HUES48 (cell line): Measurements from ENCODE around the gene IBA57.
"Not testable (repeated sequence)": the region's sequence is repeated elsewhere in the genome, so short reads cannot be mapped to it uniquely, and the experiment has no call there.

Experiments
- H3K27ac ChIP-seq: one replicate; pipeline ENCODE4 v1.7.0; 2013; ENCODE audit warnings: low read depth, low read length, inconsistent platforms
- H3K27me3 ChIP-seq: 2 replicates; pipeline ENCODE4 v1.6.1; 2013; ENCODE audit warnings: mild to moderate bottlenecking, low read length; ENCODE audit not compliant: control insufficient read depth, insufficient read depth
- H3K36me3 ChIP-seq: 2 replicates; pipeline ENCODE4 v1.6.1; 2013; ENCODE audit warnings: low read length; ENCODE audit not compliant: control insufficient read depth, insufficient read depth
- H3K4me1 ChIP-seq: 2 replicates; pipeline ENCODE4 v1.6.1; 2013; ENCODE audit warnings: mild to moderate bottlenecking, low read length; ENCODE audit not compliant: control insufficient read depth, insufficient read depth
- H3K4me3 ChIP-seq: 2 replicates; pipeline ENCODE4 v1.5.1; 2013; ENCODE audit warnings: mild to moderate bottlenecking, low read depth, low read length
- H3K9ac ChIP-seq: 2 replicates; pipeline ENCODE4 v1.6.1; 2013; ENCODE audit warnings: mild to moderate bottlenecking, low read depth, low read length, moderate library complexity
- H3K9me3 ChIP-seq: 2 replicates; pipeline ENCODE4 v1.6.1; 2013; ENCODE audit warnings: low read length; ENCODE audit not compliant: control insufficient read depth, insufficient read depth

Gene IBA57

DNA sequence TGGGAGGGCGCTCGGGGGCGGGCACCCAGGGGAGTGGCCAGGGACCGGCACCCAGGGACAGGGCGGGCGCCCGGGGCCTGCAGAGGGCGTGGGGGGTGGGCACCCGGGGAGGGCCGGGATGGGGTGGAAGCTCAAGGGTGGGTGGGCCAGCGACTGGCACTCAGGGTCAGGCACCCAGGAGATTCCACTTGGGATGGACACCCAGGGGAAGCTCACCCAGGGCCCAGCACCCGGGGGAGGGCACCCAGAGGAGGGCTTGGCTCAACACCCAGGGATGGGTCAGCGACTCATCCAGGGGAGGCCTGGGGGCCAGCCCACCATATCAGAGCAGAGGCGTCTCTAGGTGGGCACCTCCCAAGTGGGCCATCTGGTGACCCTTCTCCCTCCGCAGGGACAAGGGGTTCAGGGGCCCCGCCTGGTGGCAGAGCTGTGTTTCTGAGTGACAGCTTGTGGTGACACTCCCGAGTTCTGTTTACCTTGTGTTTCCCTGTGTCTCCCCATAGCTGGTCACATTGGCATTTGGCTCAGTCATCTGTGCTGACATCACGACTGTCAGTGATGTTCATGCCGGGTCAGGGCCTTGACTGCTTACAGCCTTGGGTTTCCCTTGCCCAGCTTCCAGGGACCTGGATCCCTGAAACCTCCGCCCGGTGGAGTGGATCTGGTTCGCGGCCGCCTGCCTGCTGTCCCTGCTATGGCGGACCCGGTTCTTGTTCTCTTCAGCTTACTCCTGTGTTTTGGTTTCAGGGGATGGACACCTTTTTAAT is 749 bp downstream of the IBA57 start:
- Histone ChIP-seq H3K36me3 (no peaks in the 10 kb centered on the region), H3K4me3 (peak overlapping the region; percentile 66), H3K27me3 (0 out of 2 replicates have a peak, but pooled peaks cover 2% of the 10 kb centered on the region), H3K9me3 (no peaks in the 10 kb centered on the region), H3K4me1 (peaks cover 11% of the 10 kb centered on the region; the same call in 1 of the 2 replicates), H3K9ac (peak overlapping the region; percentile 16), H3K27ac (peak overlapping the region; percentile 100)

DNA sequence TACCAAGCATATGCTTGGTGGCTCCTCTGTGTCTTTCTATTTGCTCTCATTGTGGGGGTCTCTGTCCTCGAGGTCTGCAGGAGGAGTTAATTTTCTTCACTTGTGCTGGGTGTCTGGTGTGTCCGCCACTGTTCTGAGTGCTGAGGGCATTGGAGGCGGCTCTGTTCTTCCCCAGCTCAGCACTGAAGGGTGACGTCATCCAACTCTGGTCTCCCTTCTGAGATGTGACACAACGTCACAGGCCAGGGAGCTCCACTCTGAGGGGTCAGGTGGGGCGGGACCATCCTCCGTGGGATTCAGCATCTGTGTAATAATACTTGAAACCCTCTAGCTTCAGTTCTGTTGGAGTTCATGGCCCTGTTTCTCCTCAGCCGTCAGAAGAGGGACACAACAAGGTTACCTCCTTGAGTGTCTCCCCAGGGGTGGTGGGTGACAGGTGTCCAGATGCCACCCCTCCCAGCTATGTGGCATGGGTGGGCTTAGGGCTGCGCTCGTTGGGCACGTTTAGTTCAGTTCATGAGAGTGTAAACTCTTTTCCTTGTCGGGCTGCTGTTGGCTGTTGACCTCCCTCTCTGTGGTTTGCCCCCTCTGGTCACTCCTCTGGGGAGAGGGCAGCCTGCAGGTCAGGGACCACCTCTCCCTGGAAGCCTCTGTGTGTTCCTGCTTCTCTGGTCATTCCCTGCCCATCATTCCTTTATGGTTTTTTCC is 3.1 kb downstream of the IBA57 start:
- Histone ChIP-seq H3K9ac (no peak overlapping the region), H3K9me3 (no peaks in the 10 kb centered on the region), H3K36me3 (no peaks in the 10 kb centered on the region), H3K27ac (no peak overlapping the region), H3K27me3 (no peaks in the 10 kb centered on the region), H3K4me1 (no peaks in the 10 kb centered on the region), H3K4me3 (no peak overlapping the region)

DNA sequence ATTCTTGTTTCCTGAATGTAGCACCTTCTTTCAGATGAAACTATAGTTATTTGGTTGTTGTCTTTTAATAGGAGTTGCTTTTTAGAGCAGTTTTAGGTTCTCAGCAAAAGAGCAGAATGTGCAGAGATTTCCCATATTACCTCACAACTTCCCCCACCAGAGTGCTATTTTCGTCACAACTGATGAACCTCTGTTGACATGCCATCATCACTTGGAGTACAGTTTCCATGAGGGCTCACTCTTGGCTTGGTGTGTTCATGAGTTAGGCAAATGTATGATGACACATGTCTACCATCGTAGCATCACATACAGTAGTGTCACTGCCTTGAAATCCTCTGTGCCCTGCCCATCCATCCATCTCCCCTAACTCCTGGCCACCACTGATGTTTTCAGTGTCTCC is 3.7 kb downstream of the IBA57 start:
- no peaks in the 10 kb centered on the region for H3K36me3 ChIP-seq
- no peak overlapping the region for H3K9ac ChIP-seq
- H3K9me3 ChIP-seq: no peaks in the 10 kb centered on the region
- H3K4me3 ChIP-seq: no peak overlapping the region
- H3K4me1 ChIP-seq: no peaks in the 10 kb centered on the region
- H3K27ac ChIP-seq: no peak overlapping the region
- H3K27me3 ChIP-seq: no peaks in the 10 kb centered on the region

DNA sequence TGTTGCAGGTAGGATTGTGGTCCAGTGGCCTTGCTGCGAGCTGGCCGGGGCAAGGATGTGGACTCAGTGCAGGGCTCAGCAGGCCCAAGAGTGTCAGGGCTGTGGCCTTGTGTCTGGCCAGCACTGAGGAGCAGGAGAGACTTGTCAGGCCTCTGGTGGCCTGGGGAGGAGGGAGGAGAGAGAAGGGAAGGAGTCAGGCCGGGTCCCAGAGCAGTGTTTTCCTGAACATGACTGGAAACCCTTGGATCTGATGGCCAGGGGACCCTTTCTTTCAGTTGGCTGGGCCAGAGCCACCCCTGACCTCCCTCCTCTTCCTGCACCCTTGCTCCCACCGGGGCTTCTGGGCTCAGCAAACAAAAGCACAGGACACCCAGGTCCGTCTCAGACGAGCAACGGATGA is 5.1 kb downstream of the IBA57 start:
- no peak overlapping the region for H3K4me3 ChIP-seq
- no peaks in the 10 kb centered on the region for H3K36me3 ChIP-seq
- no peaks in the 10 kb centered on the region for H3K27me3 ChIP-seq
- no peaks in the 10 kb centered on the region for H3K4me1 ChIP-seq
- no peak overlapping the region for H3K27ac ChIP-seq
- no peak overlapping the region for H3K9ac ChIP-seq
- H3K9me3 ChIP-seq: no peaks in the 10 kb centered on the region

DNA sequence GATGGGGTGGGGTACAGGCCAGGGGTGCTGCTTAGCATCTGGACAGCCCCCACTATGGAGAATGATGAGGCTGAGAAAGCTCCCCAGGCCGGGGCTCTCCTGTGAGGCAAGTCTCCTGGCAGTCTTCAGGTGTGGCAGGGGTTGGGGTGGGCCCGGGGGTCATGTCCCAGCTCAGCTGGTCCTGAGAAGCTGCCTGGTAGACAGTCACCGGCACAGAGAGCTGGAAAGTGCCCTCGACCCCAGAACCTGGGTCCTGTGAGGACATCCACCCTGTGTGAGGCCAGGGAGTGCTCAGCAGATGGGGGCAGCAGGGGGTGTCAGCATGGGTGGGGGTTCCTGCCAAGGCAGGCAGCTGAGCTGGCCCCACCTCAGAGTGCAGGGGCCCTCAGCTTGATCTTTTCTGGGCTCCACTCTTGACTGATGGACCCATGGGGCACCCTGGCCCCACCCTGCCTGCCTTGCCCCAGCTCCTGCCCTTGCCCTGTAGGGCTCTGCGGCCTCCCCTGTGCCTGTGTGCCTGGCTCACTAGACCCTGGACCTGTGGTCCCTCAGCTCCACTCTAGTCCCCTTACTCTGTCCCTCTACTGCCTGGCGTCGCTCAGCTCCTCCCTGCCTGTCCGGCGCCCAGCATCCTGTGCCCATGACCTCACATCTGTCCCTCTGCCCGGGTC is 5.8 kb downstream of the IBA57 start:
- H3K9ac ChIP-seq: no peak overlapping the region
- H3K9me3 ChIP-seq: no peaks in the 10 kb centered on the region
- H3K27me3 ChIP-seq: no peaks in the 10 kb centered on the region
- no peaks in the 10 kb centered on the region for H3K36me3 ChIP-seq
- no peak overlapping the region for H3K27ac ChIP-seq
- no peaks in the 10 kb centered on the region for H3K4me1 ChIP-seq
- no peak overlapping the region for H3K4me3 ChIP-seq

DNA sequence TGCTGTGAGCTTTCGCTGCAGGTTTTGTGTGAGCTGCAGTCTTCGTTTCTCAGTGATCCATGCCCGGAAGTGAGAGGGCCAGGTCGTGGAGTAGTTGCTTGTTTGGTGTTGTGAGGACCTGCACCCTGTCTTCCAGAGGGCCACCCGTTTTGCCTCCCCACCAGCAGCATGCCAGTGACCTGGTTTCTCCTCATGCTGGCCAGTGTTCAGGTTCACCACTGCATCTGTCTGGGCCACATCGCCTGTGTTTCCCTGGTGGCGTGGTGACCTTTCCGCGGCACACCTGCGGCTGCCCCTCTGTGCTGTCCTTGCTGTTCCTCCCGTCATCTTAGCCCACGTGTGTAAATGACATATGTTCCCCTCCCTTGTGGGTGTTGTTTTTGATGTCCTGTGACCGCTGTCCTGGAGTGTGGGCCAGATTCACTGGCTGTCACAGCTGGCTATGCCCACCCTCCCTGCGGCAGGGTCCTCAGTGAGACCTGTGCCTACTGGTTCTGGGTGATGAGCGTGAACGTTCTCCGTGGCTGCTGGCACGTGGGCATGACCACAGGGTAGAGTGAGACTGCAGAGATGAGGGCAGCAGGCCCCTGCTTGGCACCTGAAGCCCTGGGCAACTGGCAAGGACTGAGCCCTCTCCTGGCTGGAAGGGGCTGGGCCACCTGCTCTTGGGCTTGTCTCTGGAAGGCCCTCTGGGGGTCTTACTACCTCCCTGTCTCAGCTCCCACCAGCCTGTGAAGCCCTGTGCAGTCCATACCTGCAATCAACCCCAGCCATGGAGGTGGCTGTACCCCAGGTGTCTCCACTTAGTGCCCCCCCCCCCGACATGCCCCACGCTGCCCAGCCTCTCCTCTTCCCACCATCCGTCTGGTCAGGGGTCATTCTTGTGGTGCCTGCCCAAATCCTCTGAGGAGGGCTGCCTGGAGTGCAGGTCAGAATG is 7.3 kb downstream of the IBA57 start:
- Histone ChIP-seq H3K4me3 (no peak overlapping the region), H3K27me3 (no peaks in the 10 kb centered on the region), H3K36me3 (no peaks in the 10 kb centered on the region), H3K27ac (no peak overlapping the region), H3K4me1 (no peaks in the 10 kb centered on the region), H3K9me3 (no peaks in the 10 kb centered on the region), H3K9ac (no peak overlapping the region)

DNA sequence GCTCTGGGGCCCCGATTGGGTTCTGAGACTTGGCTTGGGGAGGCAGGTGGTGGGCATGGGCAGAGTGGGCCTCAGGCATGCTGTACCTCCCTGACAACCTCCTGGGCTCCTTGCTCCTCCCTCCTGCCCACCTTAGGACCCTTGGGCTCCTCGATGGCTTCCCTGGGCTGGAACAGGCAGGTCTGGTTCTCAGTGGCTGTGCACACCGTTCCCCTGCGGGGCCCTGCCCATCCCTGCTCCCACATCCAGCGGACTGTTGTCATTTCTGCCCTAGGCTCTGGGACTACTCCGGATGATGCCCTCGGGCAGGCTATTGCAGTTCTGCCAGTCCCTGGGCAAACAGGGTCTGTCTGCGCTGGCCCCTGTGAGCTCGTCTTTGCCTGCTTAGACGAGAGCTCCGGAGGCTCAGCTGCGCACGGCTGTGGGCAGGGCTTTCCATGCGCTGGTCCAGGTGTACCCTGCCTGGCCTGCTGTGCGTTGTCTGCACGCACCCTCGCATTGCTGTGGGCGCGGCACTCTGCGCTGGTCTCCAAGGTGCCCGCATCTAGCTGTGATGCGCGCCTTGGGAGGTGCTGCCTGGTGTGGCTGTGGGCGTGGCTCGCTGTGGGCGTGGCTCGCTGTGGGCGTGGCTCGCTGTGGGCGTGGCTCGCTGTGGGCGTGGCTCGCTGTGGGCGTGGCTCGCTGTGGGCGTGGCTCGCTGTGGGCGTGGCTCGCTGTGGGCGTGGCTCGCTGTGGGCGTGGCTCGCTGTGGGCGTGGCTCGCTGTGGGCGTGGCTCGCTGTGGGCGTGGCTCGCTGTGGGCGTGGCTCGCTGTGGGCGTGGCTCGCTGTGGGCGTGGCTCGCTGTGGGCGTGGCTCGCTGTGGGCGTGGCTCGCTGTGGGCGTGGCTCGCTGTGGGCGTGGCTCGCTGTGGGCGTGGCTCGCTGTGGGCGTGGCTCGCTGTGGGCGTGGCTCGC is 8.2 kb downstream of the IBA57 start:
- not testable (repeated sequence) for H3K9me3 ChIP-seq, H3K36me3 ChIP-seq, H3K4me1 ChIP-seq, H3K27ac ChIP-seq, H3K27me3 ChIP-seq, H3K9ac ChIP-seq
- H3K4me3 ChIP-seq: peak overlapping the region; percentile 47; the same call in 1 of the 2 replicates

DNA sequence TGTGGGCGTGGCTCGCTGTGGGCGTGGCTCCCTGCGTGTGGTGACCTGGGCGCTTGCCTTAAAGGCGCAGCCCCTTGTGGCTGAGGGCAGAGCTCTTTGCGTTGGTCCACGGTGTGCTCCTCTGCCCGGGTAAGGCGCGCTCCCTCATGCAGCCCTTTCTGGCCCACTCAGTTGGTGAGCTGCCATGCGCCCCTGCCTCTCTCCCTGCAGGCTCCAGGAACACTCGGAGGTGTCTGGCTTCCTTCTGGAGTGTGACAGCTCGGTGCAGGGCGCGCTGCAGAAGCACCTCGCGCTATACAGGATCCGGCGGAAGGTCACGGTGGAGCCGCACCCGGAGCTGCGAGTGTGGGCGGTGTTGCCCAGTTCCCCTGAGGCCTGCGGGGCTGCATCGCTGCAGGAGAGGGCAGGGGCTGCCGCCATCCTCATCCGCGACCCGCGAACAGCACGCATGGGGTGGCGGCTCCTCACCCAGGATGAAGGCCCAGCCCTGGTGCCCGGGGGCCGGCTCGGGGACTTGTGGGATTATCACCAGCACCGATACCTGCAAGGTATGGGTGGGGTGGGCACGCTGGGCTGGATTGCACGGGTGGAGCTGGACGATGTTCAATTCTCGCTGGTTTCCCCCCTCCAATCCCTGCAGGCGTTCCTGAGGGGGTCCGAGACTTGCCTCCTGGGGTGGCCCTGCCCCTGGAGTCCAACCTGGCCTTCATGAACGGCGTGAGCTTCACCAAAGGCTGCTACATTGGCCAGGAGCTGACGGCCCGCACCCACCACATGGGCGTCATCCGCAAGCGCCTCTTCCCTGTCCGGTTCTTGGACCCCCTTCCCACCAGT is 9.1 kb downstream of the IBA57 start:
- H3K9me3 ChIP-seq: no peaks in the 10 kb centered on the region
- no peaks in the 10 kb centered on the region for H3K36me3 ChIP-seq
- H3K9ac ChIP-seq: no peak overlapping the region
- no peaks in the 10 kb centered on the region for H3K27me3 ChIP-seq
- H3K4me3 ChIP-seq: peak overlapping the region; percentile 4; the same call in 1 of the 2 replicates
- H3K4me1 ChIP-seq: no peaks in the 10 kb centered on the region
- no peak overlapping the region for H3K27ac ChIP-seq

DNA sequence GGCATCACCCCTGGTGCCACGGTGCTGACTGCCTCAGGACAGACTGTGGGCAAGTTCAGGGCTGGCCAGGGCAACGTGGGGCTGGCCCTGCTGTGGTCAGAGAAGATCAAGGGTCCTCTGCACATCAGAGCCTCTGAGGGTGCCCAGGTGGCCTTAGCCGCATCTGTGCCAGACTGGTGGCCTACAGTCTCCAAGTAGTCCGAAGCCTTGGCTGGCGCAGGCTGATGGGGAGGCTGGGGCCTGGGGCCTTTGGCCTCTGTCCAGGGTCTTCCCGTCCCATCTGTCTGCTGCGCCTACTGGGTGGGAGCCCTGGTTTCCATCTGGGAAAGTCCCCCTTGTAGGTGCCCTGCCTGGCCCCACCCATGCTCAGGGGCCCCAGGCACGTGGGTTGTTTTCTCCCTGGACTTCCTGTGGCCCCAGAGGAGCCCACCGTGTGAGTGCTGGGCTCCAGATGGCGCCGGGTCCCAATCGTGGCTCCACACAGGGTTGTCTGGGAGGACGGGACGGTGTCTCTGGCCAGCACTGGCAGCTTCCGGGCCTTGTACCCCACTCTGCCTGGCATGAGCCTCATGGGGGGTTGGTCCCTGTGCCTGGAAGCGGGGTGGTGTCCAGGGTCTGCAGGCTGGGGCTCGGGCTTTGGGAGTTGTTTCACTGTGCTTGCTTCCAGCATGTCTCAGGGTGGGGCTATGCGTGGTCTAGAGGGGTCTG is 9.9 kb downstream of the IBA57 start:
- Histone ChIP-seq H3K9me3 (no peaks in the 10 kb centered on the region), H3K36me3 (no peaks in the 10 kb centered on the region), H3K4me3 (no peak overlapping the region), H3K4me1 (no peaks in the 10 kb centered on the region), H3K27ac (no peak overlapping the region), H3K27me3 (no peaks in the 10 kb centered on the region), H3K9ac (no peak overlapping the region)
